HCT116 (cell line): Measurements from ENCODE around the gene MAP3K4. TPM values are rescaled to one million over a fixed set of nuclear protein-coding genes. Genes with fewer than 3 reads are reported as not detected.

ENCODE experiments used
- ATAC-seq: fragments of 200-7000 bp; cut with Tn5 transposase; 2 replicates; pipeline ENCODE4 v1.9.1; 2020; ENCODE audit warnings: mild to moderate bottlenecking, moderate library complexity
- BruUV-seq: library from RNA; stranded (reverse); fragments of 400-500 nt; replicated peaks from 2 replicates; lab custom pipeline; 2021; lab: Mats Ljungman, UMichigan
- CTCF ChIA-PET: fragments of 300-600 bp; sonication (Branson Sonifier 250); formaldehyde crosslinking; loops from one replicate; lab custom pipeline; 2021; ENCODE audit warnings: antibody characterized with exemption; lab: Charles Lee
- POLR2A ChIA-PET: fragments of 300-600, 350-600 bp; sonication (Branson Sonifier 250); formaldehyde crosslinking; loops from one replicate; lab custom pipeline; 2021; ENCODE audit warnings: antibody characterized with exemption; lab: Charles Lee
- RAD21 ChIA-PET, 2 experiments: fragments of 300-600 bp; sonication (Branson Sonifier 250); formaldehyde crosslinking; loops; one replicate each; lab custom pipeline; 2023; ENCODE audit warnings: low total read pairs in 2 of 2; ENCODE audit not compliant: uncharacterized antibody in 2 of 2, unreplicated experiment in 2 of 2, low non-redundant PET in 1 of 2; lab: Charles Lee
- DNase-seq: peaks from one replicate; pipeline ENCODE4 v3.0.0-alpha.2; 2010; ENCODE audit warnings: low read depth, low spot score
- H2AFZ ChIP-seq: fragments of 200-600 bp; shearing (Covaris generic), sonication (generic); 2 replicates; pipeline ENCODE4 v1.6.1; 2017; ENCODE audit warnings: low read depth, mixed run types, mixed read lengths, antibody characterized with exemption, low read length; ENCODE audit not compliant: poor library complexity, severe bottlenecking
- H3K27ac ChIP-seq: 2 replicates; pipeline ENCODE4 v1.5.1; 2012; ENCODE audit warnings: low read depth, low read length
- H3K27me3 ChIP-seq: fragments of 200-600 bp; sonication (generic); 2 replicates; pipeline ENCODE4 v1.6.1; 2016; ENCODE audit warnings: mixed run types, low read length, mixed read lengths; ENCODE audit not compliant: insufficient read depth
- H3K36me3 ChIP-seq, 2 experiments: fragments of 200-500 bp in 1 of 2; fragments of 200-600 bp in 1 of 2; sonication (Bioruptor generic) in 1 of 2; sonication (generic) in 1 of 2; 2 replicates each; pipeline versions ENCODE4 v1.5.1 to v1.6.1; 2014 to 2016; ENCODE audit warnings: low read length in 2 of 2, inconsistent platforms in 1 of 2, mixed read lengths in 1 of 2, mixed run types in 1 of 2; ENCODE audit not compliant: insufficient read depth in 2 of 2, control insufficient read depth in 1 of 2
- H3K4me1 ChIP-seq, 2 experiments: fragments of 200-600 bp in 1 of 2; sonication (generic) in 1 of 2; 2 replicates each; pipeline versions ENCODE4 v1.5.1 to v1.6.1; 2012 to 2017; ENCODE audit warnings: low read length in 2 of 2, inconsistent platforms in 1 of 2, mild to moderate bottlenecking in 1 of 2, mixed read lengths in 1 of 2, mixed run types in 1 of 2, moderate library complexity in 1 of 2; ENCODE audit not compliant: insufficient read depth in 2 of 2, control insufficient read depth in 1 of 2
- H3K4me2 ChIP-seq: fragments of 200-600 bp; sonication (generic); 2 replicates; pipeline ENCODE4 v1.6.1; 2017; ENCODE audit warnings: mixed run types, low read length, mixed read lengths
- H3K4me3 ChIP-seq, 2 experiments: fragments of 200-600 bp in 1 of 2; sonication (generic) in 1 of 2; replicated peaks in 1 of 2; 2 replicates each; pipeline ENCODE4 v1.5.1; 2011 to 2016; ENCODE audit warnings: low read length in 2 of 2, control low read depth in 1 of 2, low read depth in 1 of 2, mild to moderate bottlenecking in 1 of 2, mixed read lengths in 1 of 2, mixed run types in 1 of 2
- H3K79me2 ChIP-seq: fragments of 200-600 bp; sonication (generic); 2 replicates; pipeline ENCODE4 v1.6.1; 2017; ENCODE audit warnings: mild to moderate bottlenecking, mixed run types, low read length, moderate library complexity, mixed read lengths; ENCODE audit not compliant: insufficient read depth
- H3K9ac ChIP-seq: fragments of 200-600 bp; sonication (generic); 2 replicates; pipeline ENCODE4 v1.6.1; 2016; ENCODE audit warnings: low read length, mixed read lengths
- H3K9me2 ChIP-seq: fragments of 200-600 bp; sonication (generic), shearing (Covaris generic); 2 replicates; pipeline ENCODE4 v1.6.1; 2017; ENCODE audit warnings: mixed run types, mild to moderate bottlenecking, moderate library complexity; ENCODE audit not compliant: insufficient read depth
- H3K9me3 ChIP-seq, 2 experiments: fragments of 200-500 bp in 1 of 2; fragments of 200-600 bp in 1 of 2; sonication (Bioruptor generic) in 1 of 2; sonication (generic) in 1 of 2; 2 replicates each; pipeline ENCODE4 v1.6.1; 2014 to 2017; ENCODE audit warnings: low read length in 2 of 2, mixed read lengths in 2 of 2, inconsistent platforms in 1 of 2, low read depth in 1 of 2, mild to moderate bottlenecking in 1 of 2, mixed run types in 1 of 2, moderate library complexity in 1 of 2; ENCODE audit not compliant: control insufficient read depth in 1 of 2, insufficient read depth in 1 of 2
- H4K20me1 ChIP-seq: fragments of 200-600 bp; sonication (generic), shearing (Covaris generic); 2 replicates; pipeline ENCODE4 v1.6.1; 2017; ENCODE audit warnings: mixed run types, mild to moderate bottlenecking, moderate library complexity; ENCODE audit not compliant: insufficient read depth
- CBX3 ChIP-seq: IDR thresholded peaks from 2 replicates; pipeline ENCODE4 v1.6.1; 2012; ENCODE audit warnings: low read depth
- CEBPB ChIP-seq: IDR thresholded peaks from 2 replicates; pipeline ENCODE4 v1.6.1; 2012; ENCODE audit warnings: low read depth
- EGR1 ChIP-seq: IDR thresholded peaks from 2 replicates; pipeline ENCODE4 v1.6.1; 2012; ENCODE audit warnings: low read depth
- ELF1 ChIP-seq: IDR thresholded peaks from 2 replicates; pipeline ENCODE4 v1.6.1; 2012; ENCODE audit warnings: low read depth, borderline replicate concordance
- EZH2 ChIP-seq: fragments of 200-600 bp; sonication (generic); IDR thresholded peaks from 2 replicates; pipeline ENCODE4 v1.6.1; 2017; ENCODE audit warnings: antibody characterized with exemption, mixed run types
- FOSL1 ChIP-seq: IDR thresholded peaks from 2 replicates; pipeline ENCODE4 v1.6.1; 2012; ENCODE audit warnings: low read depth
- JUND ChIP-seq: IDR thresholded peaks from 2 replicates; pipeline ENCODE4 v1.6.1; 2012
- POLR2A ChIP-seq: IDR thresholded peaks from 2 replicates; pipeline ENCODE4 v1.7.0; 2011; ENCODE audit warnings: borderline replicate concordance; ENCODE audit not compliant: insufficient read depth, insufficient read length; ENCODE audit errors: extremely low read depth
- POLR2AphosphoS5 ChIP-seq: IDR thresholded peaks from 2 replicates; pipeline ENCODE4 v1.6.1; 2011; ENCODE audit warnings: mild to moderate bottlenecking, low read depth, low read length, moderate library complexity
- RAD21 ChIP-seq: IDR thresholded peaks from 2 replicates; pipeline ENCODE4 v1.6.1; 2012; ENCODE audit warnings: low read depth, mild to moderate bottlenecking
- SP1 ChIP-seq: IDR thresholded peaks from 2 replicates; pipeline ENCODE4 v1.6.1; 2012; ENCODE audit warnings: low read depth
- SRF ChIP-seq: IDR thresholded peaks from 2 replicates; pipeline ENCODE4 v1.6.1; 2012; ENCODE audit warnings: low read depth
- TCF7L2 ChIP-seq: IDR thresholded peaks from 2 replicates; pipeline ENCODE4 v1.7.0; 2011; ENCODE audit warnings: borderline replicate concordance, inconsistent platforms; ENCODE audit not compliant: insufficient read depth, insufficient read length; ENCODE audit errors: extremely low read depth
- YY1 ChIP-seq: IDR thresholded peaks from 2 replicates; pipeline ENCODE4 v1.6.1; 2011; ENCODE audit warnings: low read length, low read depth, moderate library complexity, mild to moderate bottlenecking; ENCODE audit not compliant: insufficient replicate concordance; ENCODE audit errors: extremely low read depth
- ZFX ChIP-seq: fragments of 450-650 bp; IDR thresholded peaks from 2 replicates; pipeline ENCODE4 v1.6.1; 2017
- ZNF274 ChIP-seq: fragments of 200-500 bp; sonication (Bioruptor generic); IDR thresholded peaks from 2 replicates; pipeline ENCODE4 v1.6.1; 2014; ENCODE audit warnings: mild to moderate bottlenecking, low read depth, low read length, inconsistent platforms
- intact Hi-C: fragments of 100-400 bp; cut with micrococcal nuclease; formaldehyde crosslinking; loops from 2 replicates; pipeline ENCODE4 v1.10.0; 2022
- total RNA-seq: library from RNA; stranded (reverse); gene quantifications from one replicate; pipeline ENCODE4 v1.2.1, GENCODE V29; 2021; ENCODE audit not compliant: unreplicated experiment
- TF ChIP-seq, protein P1 (sequence below), 3 experiments: fragments of 200-600 bp in 1 of 3; sonication (generic) in 1 of 3; IDR thresholded peaks in 2 of 3; conservative IDR thresholded peaks in 1 of 3; 2 replicates each; pipeline ENCODE4 v1.5.1; 2012 to 2017; ENCODE audit warnings: low read depth in 2 of 3, low read length in 2 of 3, antibody characterized with exemption in 1 of 3, borderline replicate concordance in 1 of 3, control low read depth in 1 of 3, mild to moderate bottlenecking in 1 of 3, mixed read lengths in 1 of 3, mixed run types in 1 of 3, moderate library complexity in 1 of 3; ENCODE audit not compliant: insufficient read depth in 1 of 3
- TF ChIP-seq, protein P2 (sequence below): IDR thresholded peaks from 2 replicates; pipeline ENCODE4 v1.6.1; 2011; ENCODE audit warnings: mild to moderate bottlenecking, low read length, moderate library complexity; ENCODE audit not compliant: insufficient replicate concordance; ENCODE audit errors: extremely low read depth
- TF ChIP-seq, protein P3 (sequence below): IDR thresholded peaks from 2 replicates; pipeline ENCODE4 v1.6.1; 2012

Gene MAP3K4
- total RNA-seq, 1 experiment from 2014 or later, result 46.5 TPM

DNA sequence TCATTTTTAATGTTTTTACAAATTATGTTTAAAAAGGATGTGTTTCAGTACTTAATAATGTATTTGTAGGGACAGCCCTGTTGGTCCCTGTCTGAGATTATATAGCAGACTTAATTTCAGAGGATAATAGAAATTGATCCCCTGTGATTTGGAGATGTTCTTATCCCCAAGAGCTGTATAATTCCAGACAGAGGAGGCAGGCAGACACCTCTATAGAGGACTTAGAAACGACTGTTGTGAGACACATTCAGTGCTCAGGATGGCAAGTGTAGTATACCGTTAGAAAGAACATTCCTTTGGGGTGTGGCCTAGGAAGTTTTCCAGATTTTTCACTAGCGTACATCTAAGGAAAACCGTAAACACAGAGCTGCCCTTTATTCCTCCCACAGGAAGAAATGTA, 117.8 kb downstream of the MAP3K4 start:
- Histone ChIP-seq H3K9me3 (no peaks in the 10 kb centered on the region), H3K36me3 (peaks cover 35 to 42% of the 10 kb centered on the region in 2 experiments), H3K4me3 (no peak overlapping the region), H3K4me2 (no peak overlapping the region), H3K4me1 (no peaks in the 10 kb centered on the region), H2AFZ (no peak overlapping the region), H3K9ac (no peak overlapping the region), H4K20me1 (no peaks in the 10 kb centered on the region), H3K9me2 (no peaks in the 10 kb centered on the region), H3K27me3 (no peaks in the 10 kb centered on the region), H3K79me2 (no peaks in the 10 kb centered on the region), H3K27ac (no peak overlapping the region)
- ChIA-PET RAD21 (no interaction called here), POLR2A (no interaction called here), CTCF (no interaction called here)
- no peak for DNase-seq
- no peak for ATAC-seq
- intact Hi-C loops, result loop anchor here (10.0 kb wide), 1 partner anchor 375 kb away; no protein-coding TSS in a partner anchor
- TF ChIP-seq CBX3 (no peak), RAD21 (no peak), ELF1 (no peak), JUND (no peak), FOSL1 (no peak), SP1 (no peak), ZFX (no peak), TCF7L2 (no peak), EZH2 (no peak), SRF (no peak), POLR2A (no peak), POLR2AphosphoS5 (no peak), CEBPB (no peak), YY1 (no peak), EGR1 (no peak), ZNF274 (no peak)
- TF ChIP-seq, protein P1, sequence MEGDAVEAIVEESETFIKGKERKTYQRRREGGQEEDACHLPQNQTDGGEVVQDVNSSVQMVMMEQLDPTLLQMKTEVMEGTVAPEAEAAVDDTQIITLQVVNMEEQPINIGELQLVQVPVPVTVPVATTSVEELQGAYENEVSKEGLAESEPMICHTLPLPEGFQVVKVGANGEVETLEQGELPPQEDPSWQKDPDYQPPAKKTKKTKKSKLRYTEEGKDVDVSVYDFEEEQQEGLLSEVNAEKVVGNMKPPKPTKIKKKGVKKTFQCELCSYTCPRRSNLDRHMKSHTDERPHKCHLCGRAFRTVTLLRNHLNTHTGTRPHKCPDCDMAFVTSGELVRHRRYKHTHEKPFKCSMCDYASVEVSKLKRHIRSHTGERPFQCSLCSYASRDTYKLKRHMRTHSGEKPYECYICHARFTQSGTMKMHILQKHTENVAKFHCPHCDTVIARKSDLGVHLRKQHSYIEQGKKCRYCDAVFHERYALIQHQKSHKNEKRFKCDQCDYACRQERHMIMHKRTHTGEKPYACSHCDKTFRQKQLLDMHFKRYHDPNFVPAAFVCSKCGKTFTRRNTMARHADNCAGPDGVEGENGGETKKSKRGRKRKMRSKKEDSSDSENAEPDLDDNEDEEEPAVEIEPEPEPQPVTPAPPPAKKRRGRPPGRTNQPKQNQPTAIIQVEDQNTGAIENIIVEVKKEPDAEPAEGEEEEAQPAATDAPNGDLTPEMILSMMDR (IDR thresholded peaks at IDR 0.05 in 2 of 3, conservative IDR thresholded peaks at IDR 0.05 in 1 of 3; ENCODE audit: borderline replicate concordance in 1 of 3, insufficient read depth in 1 of 3, low read depth in 2 of 3, low read length in 2 of 3), result no peak
- TF ChIP-seq, protein P2, sequence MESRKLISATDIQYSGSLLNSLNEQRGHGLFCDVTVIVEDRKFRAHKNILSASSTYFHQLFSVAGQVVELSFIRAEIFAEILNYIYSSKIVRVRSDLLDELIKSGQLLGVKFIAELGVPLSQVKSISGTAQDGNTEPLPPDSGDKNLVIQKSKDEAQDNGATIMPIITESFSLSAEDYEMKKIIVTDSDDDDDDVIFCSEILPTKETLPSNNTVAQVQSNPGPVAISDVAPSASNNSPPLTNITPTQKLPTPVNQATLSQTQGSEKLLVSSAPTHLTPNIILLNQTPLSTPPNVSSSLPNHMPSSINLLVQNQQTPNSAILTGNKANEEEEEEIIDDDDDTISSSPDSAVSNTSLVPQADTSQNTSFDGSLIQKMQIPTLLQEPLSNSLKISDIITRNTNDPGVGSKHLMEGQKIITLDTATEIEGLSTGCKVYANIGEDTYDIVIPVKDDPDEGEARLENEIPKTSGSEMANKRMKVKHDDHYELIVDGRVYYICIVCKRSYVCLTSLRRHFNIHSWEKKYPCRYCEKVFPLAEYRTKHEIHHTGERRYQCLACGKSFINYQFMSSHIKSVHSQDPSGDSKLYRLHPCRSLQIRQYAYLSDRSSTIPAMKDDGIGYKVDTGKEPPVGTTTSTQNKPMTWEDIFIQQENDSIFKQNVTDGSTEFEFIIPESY, result no peak
- TF ChIP-seq, protein P3, sequence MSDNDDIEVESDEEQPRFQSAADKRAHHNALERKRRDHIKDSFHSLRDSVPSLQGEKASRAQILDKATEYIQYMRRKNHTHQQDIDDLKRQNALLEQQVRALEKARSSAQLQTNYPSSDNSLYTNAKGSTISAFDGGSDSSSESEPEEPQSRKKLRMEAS, result no peak
- BruUV-seq, result no TSS peak
